Endodermal cell (in vitro differentiated cells): ENCODE measurements around the gene MZT1. TPM values are rescaled to one million over a fixed set of nuclear protein-coding genes. Genes with fewer than 3 reads are reported as not detected.
A peak's percentile ranks its signal among the peaks of the same experiment; 100 is the strongest.

ENCODE experiments used
- DNase-seq: peaks from one replicate; pipeline ENCODE4 v3.0.0-alpha.2; 2017
- H3K27ac ChIP-seq: 2 replicates; pipeline ENCODE4 v1.5.1; 2013; ENCODE audit warnings: mild to moderate bottlenecking, low read depth, low read length, moderate library complexity
- H3K27me3 ChIP-seq: 2 replicates; pipeline ENCODE4 v1.6.1; 2013; ENCODE audit warnings: mild to moderate bottlenecking, low read length, moderate library complexity; ENCODE audit not compliant: insufficient read depth, control insufficient read depth, poor library complexity, severe bottlenecking
- H3K36me3 ChIP-seq: 2 replicates; pipeline ENCODE4 v1.7.0; 2013; ENCODE audit warnings: mild to moderate bottlenecking, low read length, moderate library complexity; ENCODE audit not compliant: control insufficient read depth, insufficient read depth
- H3K4me1 ChIP-seq: one replicate; pipeline ENCODE4 v1.7.0; 2013; ENCODE audit warnings: low read length; ENCODE audit not compliant: control insufficient read depth, insufficient read depth
- H3K4me3 ChIP-seq: 2 replicates; pipeline ENCODE4 v1.5.1; 2013; ENCODE audit warnings: mild to moderate bottlenecking, low read length, moderate library complexity
- H3K9ac ChIP-seq: 2 replicates; pipeline ENCODE4 v1.6.1; 2013; ENCODE audit warnings: mild to moderate bottlenecking, low read length, moderate library complexity; ENCODE audit not compliant: poor library complexity, severe bottlenecking; ENCODE audit errors: extremely low read depth
- H3K9me3 ChIP-seq: 2 replicates; pipeline ENCODE4 v1.6.1; 2013; ENCODE audit warnings: mild to moderate bottlenecking, low read length, moderate library complexity; ENCODE audit not compliant: control insufficient read depth
- H3K27ac Mint-ChIP-seq: 2 replicates; pipeline ENCODE4 v1.8.0; 2020; ENCODE audit warnings: mixed read lengths
- H3K27me3 Mint-ChIP-seq: 2 replicates; pipeline ENCODE4 v1.8.0; 2021; ENCODE audit warnings: mild to moderate bottlenecking, mixed read lengths; ENCODE audit not compliant: insufficient read depth
- H3K36me3 Mint-ChIP-seq: 2 replicates; pipeline ENCODE4 v1.8.0; 2020; ENCODE audit warnings: low read depth, mixed read lengths
- H3K4me1 Mint-ChIP-seq: 2 replicates; pipeline ENCODE4 v1.8.0; 2020; ENCODE audit warnings: mixed read lengths
- H3K4me3 Mint-ChIP-seq: 2 replicates; pipeline ENCODE4 v1.8.0; 2020; ENCODE audit warnings: mild to moderate bottlenecking, moderate library complexity, mixed read lengths
- H3K9me3 Mint-ChIP-seq: 2 replicates; pipeline ENCODE4 v1.8.0; 2020; ENCODE audit warnings: mild to moderate bottlenecking, mixed read lengths
- WGBS, 2 experiments: methylation state at CpG; one replicate each; pipeline versions ENCODE4 v1.1.5 to v1.1.7; 2013; ENCODE audit warnings: missing lambda C conversion rate in 2 of 2, mixed read lengths in 1 of 2; ENCODE audit not compliant: insufficient coverage in 1 of 2, insufficient read length in 1 of 2; 5-methylcytosine and 5-hydroxymethylcytosine counted together
- total RNA-seq, 2 donors: library from RNA; stranded (reverse); fragmentation: NEBNext Ultra II Directional in 1 of 2; extraction: Animal tissue kit (Norgen Biotek cat#: 25700) in 1 of 2; gene quantifications; 2 replicates in 1 of 2; 3 replicates in 1 of 2; pipeline ENCODE4 v1.2.1, GENCODE V29; 2021
- TF ChIP-seq, protein P1 (sequence below): fragments of 200-600 bp; sonication (generic); conservative IDR thresholded peaks from 2 replicates; pipeline ENCODE4 v1.5.0; 2021; ENCODE audit warnings: antibody characterized with exemption, mild to moderate bottlenecking

The MZT1 gene
- total RNA-seq, 2 donors from 2014 or later, result 22.0 to 27.5 TPM

GRCh38 chr13:72716776-72717175 lies 10.7 kb downstream of the MZT1 start:
- Histone ChIP-seq H3K27me3 (no peaks in the 10 kb centered on the region), H3K4me3 (peak overlapping the region; percentile 33), H3K4me1 (no peaks in the 10 kb centered on the region), H3K36me3 (peaks cover 62% of the 10 kb centered on the region), H3K9me3 (peaks cover 26% of the 10 kb centered on the region), H3K9ac (no peak overlapping the region), H3K27ac (no peak overlapping the region)
- Mint-ChIP-seq H3K9me3 (peaks cover 29% of the 10 kb centered on the region), H3K27ac (no peak overlapping the region), H3K27me3 (no peaks in the 10 kb centered on the region), H3K36me3 (peaks cover 77% of the 10 kb centered on the region), H3K4me1 (no peaks in the 10 kb centered on the region), H3K4me3 (no peak overlapping the region)
- TF ChIP-seq, protein P1, sequence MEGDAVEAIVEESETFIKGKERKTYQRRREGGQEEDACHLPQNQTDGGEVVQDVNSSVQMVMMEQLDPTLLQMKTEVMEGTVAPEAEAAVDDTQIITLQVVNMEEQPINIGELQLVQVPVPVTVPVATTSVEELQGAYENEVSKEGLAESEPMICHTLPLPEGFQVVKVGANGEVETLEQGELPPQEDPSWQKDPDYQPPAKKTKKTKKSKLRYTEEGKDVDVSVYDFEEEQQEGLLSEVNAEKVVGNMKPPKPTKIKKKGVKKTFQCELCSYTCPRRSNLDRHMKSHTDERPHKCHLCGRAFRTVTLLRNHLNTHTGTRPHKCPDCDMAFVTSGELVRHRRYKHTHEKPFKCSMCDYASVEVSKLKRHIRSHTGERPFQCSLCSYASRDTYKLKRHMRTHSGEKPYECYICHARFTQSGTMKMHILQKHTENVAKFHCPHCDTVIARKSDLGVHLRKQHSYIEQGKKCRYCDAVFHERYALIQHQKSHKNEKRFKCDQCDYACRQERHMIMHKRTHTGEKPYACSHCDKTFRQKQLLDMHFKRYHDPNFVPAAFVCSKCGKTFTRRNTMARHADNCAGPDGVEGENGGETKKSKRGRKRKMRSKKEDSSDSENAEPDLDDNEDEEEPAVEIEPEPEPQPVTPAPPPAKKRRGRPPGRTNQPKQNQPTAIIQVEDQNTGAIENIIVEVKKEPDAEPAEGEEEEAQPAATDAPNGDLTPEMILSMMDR, result no peak
- WGBS, 2 experiments, result 65 to 95% methylated on average over 2 to 3 of the region's 3 CpGs
- no peak for DNase-seq

GRCh38 chr13:72700509-72700908 lies 26.9 kb downstream of the MZT1 start:
- no peaks in the 10 kb centered on the region for H3K36me3 ChIP-seq
- Mint-ChIP-seq H3K36me3 (peaks cover 1% of the 10 kb centered on the region), H3K27ac (no peak overlapping the region), H3K9me3 (peaks cover 5% of the 10 kb centered on the region), H3K4me1 (no peaks in the 10 kb centered on the region), H3K4me3 (no peak overlapping the region), H3K27me3 (peaks cover 4% of the 10 kb centered on the region)
- H3K27me3 ChIP-seq, result no peaks in the 10 kb centered on the region
- H3K9me3 ChIP-seq, result no peaks in the 10 kb centered on the region
- DNase-seq, result no peak
- TF ChIP-seq, protein P1, result no peak
- no peak overlapping the region for H3K9ac ChIP-seq
- WGBS, 2 experiments, result 94 to 100% methylated on average over 1 of the region's 1 CpG
- H3K4me1 ChIP-seq, result no peaks in the 10 kb centered on the region
- no peak overlapping the region for H3K27ac ChIP-seq
- H3K4me3 ChIP-seq, result no peak overlapping the region

- Mint-ChIP-seq H3K9me3 (peaks cover 5% of the 10 kb centered on the region), H3K27ac (no peak overlapping the region), H3K27me3 (peaks cover 4% of the 10 kb centered on the region), H3K4me3 (no peak overlapping the region), H3K4me1 (no peaks in the 10 kb centered on the region), H3K36me3 (no peaks in the 10 kb centered on the region)
- Histone ChIP-seq H3K27ac (no peak overlapping the region), H3K9me3 (peaks cover 9% of the 10 kb centered on the region), H3K27me3 (no peaks in the 10 kb centered on the region), H3K4me1 (no peaks in the 10 kb centered on the region), H3K36me3 (no peaks in the 10 kb centered on the region), H3K4me3 (no peak overlapping the region), H3K9ac (no peak overlapping the region)
- 90 to 100% methylated on average over 1 to 2 of the region's 2 CpGs for WGBS, 2 experiments
- no peak for DNase-seq
- TF ChIP-seq, protein P1, result no peak
Measured at GRCh38 chr13:72698164-72698563, 29.3 kb downstream of the MZT1 start.
